ENCODE data around the gene LAMC2. TPM values are rescaled to one million over a fixed set of nuclear protein-coding genes. Genes with fewer than 3 reads are reported as not detected.
A peak's percentile ranks its signal among the peaks of the same experiment; 100 is the strongest.

LAMC2 gene
- total and polyA plus RNA-seq, 7 donors, result 2.6 to 24.0 (median 4.2) TPM

GRCh38 chr1:183191833-183192232, 5.8 kb downstream of the LAMC2 start:
- no peak for TF ChIP-seq POLR2AphosphoS5 (IDR thresholded peaks at IDR 0.05)
- TF ChIP-seq EP300 (IDR thresholded peaks at IDR 0.05), result no peak
- TF ChIP-seq CTCF (IDR thresholded peaks at IDR 0.05), result no peak
- TF ChIP-seq POLR2A (IDR thresholded peaks at IDR 0.05), result no peak
- no peaks in the 10 kb centered on the region for H3K36me3 ChIP-seq
- 58 to 84% methylated on average over 1 of the region's 1 CpG for WGBS, 2 donors
- no peaks in the 10 kb centered on the region for H3K9me3 ChIP-seq
- peaks cover 0 to 3% (median under 1%) of the 10 kb centered on the region in 4 donors for H3K4me1 ChIP-seq
- peak overlapping the region in 1 of 4 donors; percentile 25 for H3K27ac ChIP-seq
- no peak overlapping the region for H3K4me3 ChIP-seq
- no peaks in the 10 kb centered on the region for H3K27me3 ChIP-seq
- no peak for DNase-seq
- intact Hi-C loops (cut with DNase I), result no loop called here

GRCh38 chr1:183193963-183194525, 8.0 kb downstream of the LAMC2 start:
- no peak for DNase-seq
- WGBS, 2 donors, result 95 to 96% methylated on average over 4 of the region's 4 CpGs
- intact Hi-C loops (cut with DNase I), result no loop called here
- H3K4me1 ChIP-seq, result peaks cover 0 to 10% (median 2%) of the 10 kb centered on the region in 4 donors
- H3K9me3 ChIP-seq, result no peaks in the 10 kb centered on the region
- H3K27me3 ChIP-seq, result no peaks in the 10 kb centered on the region
- H3K4me3 ChIP-seq, result no peak overlapping the region
- no peaks in the 10 kb centered on the region for H3K36me3 ChIP-seq
- TF ChIP-seq CTCF (IDR thresholded peaks at IDR 0.05) (no peak), POLR2AphosphoS5 (IDR thresholded peaks at IDR 0.05) (no peak), POLR2A (IDR thresholded peaks at IDR 0.05) (no peak), EP300 (IDR thresholded peaks at IDR 0.05) (no peak)
- H3K27ac ChIP-seq, result peak overlapping the region in 1 of 4 donors; percentile 39

- Histone ChIP-seq H3K27ac (peak overlapping the region in 2 of 4 donors; percentile 14 to 39), H3K9me3 (no peaks in the 10 kb centered on the region), H3K27me3 (no peaks in the 10 kb centered on the region), H3K4me1 (peaks cover 0 to 10% (median 2%) of the 10 kb centered on the region in 4 donors), H3K36me3 (no peaks in the 10 kb centered on the region), H3K4me3 (no peak overlapping the region)
- intact Hi-C loops (cut with DNase I), result no loop called here
- 26 to 49% methylated on average over 1 of the region's 1 CpG for WGBS, 2 donors
- no peak for DNase-seq
- TF ChIP-seq POLR2A (IDR thresholded peaks at IDR 0.05), result no peak
- TF ChIP-seq CTCF (IDR thresholded peaks at IDR 0.05), result no peak
These were observed 8.6 kb downstream of the LAMC2 start for GRCh38 chr1:183194527-183195141.

GRCh38 chr1:183195142-183195574, 9.1 kb downstream of the LAMC2 start:
- no peak for DNase-seq
- intact Hi-C loops (cut with DNase I), result no loop called here
- peaks cover 0 to 10% (median 2%) of the 10 kb centered on the region in 4 donors for H3K4me1 ChIP-seq
- TF ChIP-seq POLR2A (IDR thresholded peaks at IDR 0.05) (no peak), POLR2AphosphoS5 (IDR thresholded peaks at IDR 0.05) (no peak), CTCF (IDR thresholded peaks at IDR 0.05) (no peak), EP300 (IDR thresholded peaks at IDR 0.05) (no peak)
- H3K9me3 ChIP-seq, result no peaks in the 10 kb centered on the region
- no peaks in the 10 kb centered on the region for H3K27me3 ChIP-seq
- H3K4me3 ChIP-seq, result no peak overlapping the region
- H3K36me3 ChIP-seq, result no peaks in the 10 kb centered on the region
- peak overlapping the region in 2 of 4 donors; percentile 14 to 39 for H3K27ac ChIP-seq
- WGBS, 2 donors, result 18 to 43% methylated on average over 3 of the region's 3 CpGs
